H1 (cell line): ENCODE data around the gene CAPN3. TPM values are rescaled to one million over a fixed set of nuclear protein-coding genes. Genes with fewer than 3 reads are reported as not detected.

ENCODE experiments used
- CTCF ChIA-PET: fragments of 300-600 bp; sonication (Branson Sonifier 250); formaldehyde crosslinking; loops from one replicate; lab custom pipeline; 2021; ENCODE audit not compliant: partially characterized antibody; lab: Charles Lee
- POLR2A ChIA-PET: fragments of 300-600 bp; sonication (Branson Sonifier 250); formaldehyde crosslinking; loops from one replicate; lab custom pipeline; 2021; ENCODE audit warnings: inconsistent platforms; ENCODE audit not compliant: partially characterized antibody; lab: Charles Lee
- DNase-seq, 2 experiments: peaks; one replicate each; pipeline versions ENCODE4 v3.0.0 to v3.0.0-alpha.2; 2010 to 2022; ENCODE audit warnings: low spot score in 2 of 2, low read depth in 1 of 2, mixed read lengths in 1 of 2
- FAIRE-seq: peaks from 2 replicates; lab custom pipeline; 2011; peaks lifted over from hg19 to GRCh38; lab: Jason Lieb, UNC
- H2AFZ ChIP-seq: 2 replicates; pipeline ENCODE4 v1.8.1; 2012; ENCODE audit warnings: low read length, inconsistent platforms
- H2AK5ac ChIP-seq: 2 replicates; pipeline ENCODE4 v1.6.1; 2013; ENCODE audit warnings: low read depth, low read length
- H2BK120ac ChIP-seq: replicated peaks from 2 replicates; pipeline ENCODE3; 2013; ENCODE audit warnings: low read depth, low read length, inconsistent platforms
- H2BK12ac ChIP-seq: 2 replicates; pipeline ENCODE4 v1.6.1; 2013; ENCODE audit warnings: low read depth, low read length
- H2BK15ac ChIP-seq: 2 replicates; pipeline ENCODE4 v1.6.1; 2013; ENCODE audit warnings: low read length
- H2BK20ac ChIP-seq: 2 replicates; pipeline ENCODE4 v1.6.1; 2013; ENCODE audit warnings: low read length
- H2BK5ac ChIP-seq: 2 replicates; pipeline ENCODE4 v1.6.1; 2013; ENCODE audit warnings: low read depth, low read length
- H3K14ac ChIP-seq: 2 replicates; pipeline ENCODE4 v1.6.1; 2013; ENCODE audit warnings: inconsistent platforms; ENCODE audit not compliant: insufficient read length
- H3K18ac ChIP-seq: 2 replicates; pipeline ENCODE4 v1.6.1; 2013; ENCODE audit warnings: low read length; ENCODE audit errors: extremely low read depth
- H3K23ac ChIP-seq: 2 replicates; pipeline ENCODE4 v1.6.1; 2013; ENCODE audit warnings: inconsistent platforms; ENCODE audit not compliant: insufficient read length
- H3K23me2 ChIP-seq: 2 replicates; pipeline ENCODE4 v1.6.1; 2013; ENCODE audit warnings: low read depth, low read length
- H3K27ac ChIP-seq: 2 replicates; pipeline ENCODE4 v1.6.1; 2011; ENCODE audit warnings: low read depth, low read length, inconsistent platforms
- H3K27me3 ChIP-seq, 4 experiments: replicated peaks in 1 of 4; 1 replicate in 1 of 4; 2 replicates in 3 of 4; pipeline versions ENCODE4 v1.6.1 to v1.8.1; 2011 to 2013; ENCODE audit warnings: low read length in 3 of 4, mild to moderate bottlenecking in 3 of 4, inconsistent platforms in 2 of 4, mixed read lengths in 2 of 4, moderate library complexity in 1 of 4; ENCODE audit not compliant: control insufficient read depth in 3 of 4, insufficient read depth in 3 of 4; ENCODE audit errors: extremely low read depth in 1 of 4
- H3K36me3 ChIP-seq, 4 experiments: 2 replicates each; pipeline versions ENCODE4 v1.6.1 to v1.8.1; 2011 to 2013; ENCODE audit warnings: mild to moderate bottlenecking in 4 of 4, low read length in 3 of 4, moderate library complexity in 2 of 4, control low read depth in 1 of 4, inconsistent platforms in 1 of 4; ENCODE audit not compliant: insufficient read depth in 4 of 4, control insufficient read depth in 2 of 4
- H3K4ac ChIP-seq: replicated peaks from 2 replicates; pipeline ENCODE3; 2013; ENCODE audit warnings: low read length, low read depth, mixed read lengths, inconsistent platforms; ENCODE audit not compliant: insufficient read length
- H3K4me1 ChIP-seq, 4 experiments: replicated peaks in 1 of 4; 1 replicate in 1 of 4; 2 replicates in 3 of 4; pipeline versions ENCODE4 v1.6.1 to v1.8.1; 2011 to 2013; ENCODE audit warnings: low read length in 3 of 4, inconsistent platforms in 2 of 4, mixed read lengths in 1 of 4; ENCODE audit not compliant: insufficient read depth in 4 of 4, control insufficient read depth in 3 of 4
- H3K4me2 ChIP-seq, 2 experiments: 2 replicates each; pipeline versions ENCODE4 v1.6.1 to v1.8.1; 2011 to 2013; ENCODE audit warnings: low read depth in 2 of 2, low read length in 2 of 2, control low read depth in 1 of 2, inconsistent platforms in 1 of 2, mild to moderate bottlenecking in 1 of 2; ENCODE audit not compliant: insufficient read depth in 1 of 2
- H3K4me3 ChIP-seq, 4 experiments: fragments of 200-600, 300-600 bp in 1 of 4; sonication (generic), shearing (Covaris generic), sonication (Bioruptor Twin) in 1 of 4; 2 replicates each; pipeline versions ENCODE4 v1.5.1 to v1.8.1; 2011 to 2016; ENCODE audit warnings: low read length in 4 of 4, low read depth in 3 of 4, control low read depth in 2 of 4, inconsistent platforms in 2 of 4, mild to moderate bottlenecking in 2 of 4, mixed read lengths in 1 of 4, moderate library complexity in 1 of 4; ENCODE audit not compliant: insufficient read depth in 2 of 4; ENCODE audit errors: extremely low read depth in 1 of 4
- H3K56ac ChIP-seq: replicated peaks from 2 replicates; pipeline ENCODE3; 2013; ENCODE audit warnings: low read depth, mild to moderate bottlenecking, mixed read lengths, low read length, inconsistent platforms; ENCODE audit not compliant: insufficient read length
- H3K79me1 ChIP-seq: 2 replicates; pipeline ENCODE4 v1.6.1; 2013; ENCODE audit warnings: low read depth, low read length, control low read depth
- H3K79me2 ChIP-seq, 2 experiments: 2 replicates each; pipeline versions ENCODE4 v1.6.1 to v1.8.1; 2012 to 2013; ENCODE audit warnings: low read length in 2 of 2, mild to moderate bottlenecking in 2 of 2, inconsistent platforms in 1 of 2; ENCODE audit not compliant: insufficient read depth in 2 of 2, control insufficient read depth in 1 of 2
- H3K9ac ChIP-seq, 4 experiments: replicated peaks in 1 of 4; 1 replicate in 1 of 4; 2 replicates in 3 of 4; pipeline versions ENCODE4 v1.6.1 to v1.8.1; 2011 to 2013; ENCODE audit warnings: low read depth in 3 of 4, low read length in 3 of 4, control low read depth in 2 of 4, mild to moderate bottlenecking in 2 of 4, moderate library complexity in 2 of 4, inconsistent platforms in 1 of 4; ENCODE audit errors: extremely low read depth in 1 of 4
- H3K9me3 ChIP-seq, 2 experiments: 2 replicates each; pipeline versions ENCODE4 v1.6.1 to v1.8.1; 2012 to 2013; ENCODE audit warnings: mild to moderate bottlenecking in 2 of 2, moderate library complexity in 2 of 2, control low read depth in 1 of 2, inconsistent platforms in 1 of 2, low read depth in 1 of 2, low read length in 1 of 2, mixed read lengths in 1 of 2; ENCODE audit not compliant: insufficient read depth in 2 of 2
- H4K20me1 ChIP-seq, 2 experiments: replicated peaks in 1 of 2; 2 replicates each; pipeline versions ENCODE3 to v1.8.1; 2011 to 2013; ENCODE audit warnings: inconsistent platforms in 2 of 2, low read length in 2 of 2, mild to moderate bottlenecking in 1 of 2; ENCODE audit not compliant: insufficient read depth in 2 of 2, control insufficient read depth in 1 of 2
- H4K5ac ChIP-seq: 2 replicates; pipeline ENCODE4 v1.6.1; 2013; ENCODE audit warnings: low read length, low read depth, mixed read lengths, inconsistent platforms; ENCODE audit not compliant: insufficient read length
- H4K8ac ChIP-seq: 2 replicates; pipeline ENCODE4 v1.8.0; 2013; ENCODE audit warnings: mild to moderate bottlenecking, moderate library complexity, low read length, inconsistent platforms; ENCODE audit not compliant: insufficient read depth; ENCODE audit errors: extremely low read depth
- H4K91ac ChIP-seq: replicated peaks from 2 replicates; pipeline ENCODE3; 2013; ENCODE audit warnings: low read length, mixed read lengths, inconsistent platforms; ENCODE audit not compliant: insufficient read length
- ASH2L ChIP-seq: fragments of 200-600, 300-600 bp; sonication (generic); IDR thresholded peaks from one replicate; pipeline ENCODE4 v1.7.1; 2017; ENCODE audit warnings: low read length
- BCL11A ChIP-seq, 2 experiments: IDR thresholded peaks; one replicate each; pipeline ENCODE4 v1.6.1; 2011; ENCODE audit warnings: low read depth in 2 of 2, low read length in 2 of 2, mild to moderate bottlenecking in 2 of 2
- CREB1 ChIP-seq: IDR thresholded peaks from 2 replicates; pipeline ENCODE4 v1.6.1; 2012; ENCODE audit warnings: inconsistent platforms
- EGR1 ChIP-seq: IDR thresholded peaks from 2 replicates; pipeline ENCODE4 v1.6.1; 2011; ENCODE audit warnings: low read depth, low read length, borderline replicate concordance
- EZH2 ChIP-seq: fragments of 200-600 bp; sonication (generic); IDR thresholded peaks from 2 replicates; pipeline ENCODE4 v1.7.1; 2012; ENCODE audit warnings: low read depth, mild to moderate bottlenecking, moderate library complexity, low read length, inconsistent platforms; ENCODE audit not compliant: severe bottlenecking
- JUN ChIP-seq: IDR thresholded peaks from 2 replicates; pipeline ENCODE4 v1.6.1; 2011; ENCODE audit warnings: low read depth, mild to moderate bottlenecking, improper control_type of control experiment, low read length
- KDM1A ChIP-seq: fragments of 200-600, 300-600 bp; sonication (generic); IDR thresholded peaks from 2 replicates; pipeline ENCODE4 v1.7.1; 2016; ENCODE audit warnings: mild to moderate bottlenecking, low read length, borderline replicate concordance
- KDM4A ChIP-seq: IDR thresholded peaks from one replicate; pipeline ENCODE4 v1.7.1; 2012; ENCODE audit warnings: low read depth, mild to moderate bottlenecking, moderate library complexity, low read length, inconsistent platforms; ENCODE audit not compliant: severe bottlenecking
- MAFK ChIP-seq: IDR thresholded peaks from 2 replicates; pipeline ENCODE4 v1.6.1; 2012; ENCODE audit warnings: low read depth, mild to moderate bottlenecking, improper control_type of control experiment, low read length
- POLR2AphosphoS5 ChIP-seq: IDR thresholded peaks from 2 replicates; pipeline ENCODE4 v1.6.1; 2011; ENCODE audit warnings: low read depth, low read length
- POU5F1 ChIP-seq: IDR thresholded peaks from 2 replicates; pipeline ENCODE4 v1.6.1; 2011; ENCODE audit warnings: low read depth, mild to moderate bottlenecking, low read length, moderate library complexity
- TAF7 ChIP-seq: optimal IDR thresholded peaks from 2 replicates; pipeline ENCODE3; 2011; ENCODE audit warnings: low read depth, mild to moderate bottlenecking, inconsistent platforms, low read length, moderate library complexity, borderline replicate concordance
- TEAD4 ChIP-seq: IDR thresholded peaks from 2 replicates; pipeline ENCODE4 v1.6.1; 2012; ENCODE audit warnings: low read depth, low read length, inconsistent platforms, mixed read lengths
- WGBS, 2 experiments: shearing (Covaris generic) in 1 of 2; methylation state at CpG; one replicate each; pipeline versions ENCODE4 v1.1.6 to v1.1.7; 2013 to 2015; ENCODE audit warnings: low lambda C conversion rate in 2 of 2, mixed read lengths in 2 of 2, inconsistent platforms in 1 of 2, low coverage in 1 of 2, missing lambda C conversion rate in 1 of 2; ENCODE audit not compliant: insufficient replicate concordance in 2 of 2, insufficient coverage in 1 of 2, insufficient read length in 1 of 2; ENCODE audit errors: extremely low coverage in 1 of 2, missing lambda C conversion rate in 1 of 2; 5-methylcytosine and 5-hydroxymethylcytosine counted together
- polyA plus RNA-seq, 7 experiments: library from polyadenylated mRNA; depleted of rRNA in 3 of 7; stranded (reverse) in 5 of 7; unstranded in 2 of 7; fragments of >200 nt in 5 of 7; fragments of 200-250 nt in 2 of 7; gene quantifications; 1 replicate in 5 of 7; 2 replicates in 1 of 7; 4 replicates in 1 of 7; pipeline versions ENCODE4 v1.2.1 to v1.2.3, GENCODE V29; 2011 to 2013; ENCODE audit warnings: missing spikeins in 2 of 7, mixed read lengths in 2 of 7
- total RNA-seq: library from RNA; stranded (reverse); fragmentation: NEBNext Ultra II Directional; extraction: Animal tissue kit (Norgen Biotek cat#: 25700); gene quantifications from 2 replicates; pipeline ENCODE4 v1.2.1, GENCODE V29; 2021
- TF ChIP-seq, protein P1 (sequence below): IDR thresholded peaks from 2 replicates; pipeline ENCODE4 v1.6.1; 2012; ENCODE audit warnings: inconsistent platforms
- TF ChIP-seq, protein P2 (sequence below): IDR thresholded peaks from 2 replicates; pipeline ENCODE4 v1.6.1; 2012; ENCODE audit warnings: inconsistent platforms

The CAPN3 gene
- total and polyA plus RNA-seq, 2 of the 8 experiments (the other 6 are each of a cell fraction or from before 2014, with no cell fraction given), result 0.80 to 2.1 TPM

DNA sequence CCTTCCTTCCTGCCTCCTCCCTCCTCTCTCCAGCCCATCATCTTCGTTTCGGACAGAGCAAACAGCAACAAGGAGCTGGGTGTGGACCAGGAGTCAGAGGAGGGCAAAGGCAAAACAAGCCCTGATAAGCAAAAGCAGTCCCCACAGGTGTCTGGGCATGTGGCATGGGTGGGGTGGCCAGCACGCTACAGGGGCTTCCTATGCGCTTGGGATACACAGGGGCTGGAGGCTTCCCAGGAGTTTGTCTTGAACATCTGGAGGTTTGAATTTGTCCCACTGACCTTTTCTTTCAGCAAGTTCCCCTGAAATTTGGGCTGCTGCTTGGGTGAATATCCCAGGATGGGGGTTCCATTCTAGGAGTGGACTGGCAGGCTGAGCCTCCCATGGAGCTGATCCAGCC is 48.9 kb downstream of the CAPN3 start:
- Histone ChIP-seq H4K20me1 (no peaks in the 10 kb centered on the region), H3K4me2 (no peak overlapping the region), H3K36me3 (no peaks in the 10 kb centered on the region), H3K23ac (no peak overlapping the region), H4K91ac (no peak overlapping the region), H2BK120ac (no peak overlapping the region), H3K56ac (no peak overlapping the region), H3K4me1 (no peaks in the 10 kb centered on the region), H3K18ac (no peak overlapping the region), H3K79me1 (no peaks in the 10 kb centered on the region), H2BK12ac (no peak overlapping the region), H2BK20ac (no peak overlapping the region), H3K27ac (no peak overlapping the region), H3K27me3 (no peaks in the 10 kb centered on the region), H3K23me2 (no peaks in the 10 kb centered on the region), H2BK15ac (no peak overlapping the region), H4K5ac (no peak overlapping the region), H3K4ac (no peak overlapping the region), H2BK5ac (no peak overlapping the region), H3K79me2 (no peaks in the 10 kb centered on the region), H2AK5ac (no peak overlapping the region), H2AFZ (no peak overlapping the region), H3K14ac (no peak overlapping the region), H3K4me3 (no peak overlapping the region), H3K9ac (no peak overlapping the region), H3K9me3 (no peaks in the 10 kb centered on the region), H4K8ac (no peak overlapping the region)
- FAIRE-seq (no peak), DNase-seq (no peak)
- CTCF ChIA-PET, result interaction anchor here (0.9 to 2.1 kb wide), 3 partner anchors 23 to 340 kb away, joined by 3 to 7 read pairs (median 5); no protein-coding TSS in a partner anchor
- POLR2A ChIA-PET, result no interaction called here
- WGBS, 2 experiments, result 96% methylated on average over 4 of the region's 4 CpGs; no CpG with 5 or more reads in 1 of the 2 experiments
- TF ChIP-seq TEAD4 (no peak), JUN (no peak), KDM1A (no peak), ASH2L (no peak), POU5F1 (no peak), POLR2AphosphoS5 (no peak), BCL11A (IDR thresholded peaks at IDR 0.05; ENCODE audit: low read depth in 2 of 2, low read length in 2 of 2) (no peak), EZH2 (no peak), CREB1 (no peak), EGR1 (no peak), MAFK (no peak), KDM4A (no peak), TAF7 (no peak)
- TF ChIP-seq, protein P1, sequence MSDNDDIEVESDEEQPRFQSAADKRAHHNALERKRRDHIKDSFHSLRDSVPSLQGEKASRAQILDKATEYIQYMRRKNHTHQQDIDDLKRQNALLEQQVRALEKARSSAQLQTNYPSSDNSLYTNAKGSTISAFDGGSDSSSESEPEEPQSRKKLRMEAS, result no peak
- TF ChIP-seq, protein P2, sequence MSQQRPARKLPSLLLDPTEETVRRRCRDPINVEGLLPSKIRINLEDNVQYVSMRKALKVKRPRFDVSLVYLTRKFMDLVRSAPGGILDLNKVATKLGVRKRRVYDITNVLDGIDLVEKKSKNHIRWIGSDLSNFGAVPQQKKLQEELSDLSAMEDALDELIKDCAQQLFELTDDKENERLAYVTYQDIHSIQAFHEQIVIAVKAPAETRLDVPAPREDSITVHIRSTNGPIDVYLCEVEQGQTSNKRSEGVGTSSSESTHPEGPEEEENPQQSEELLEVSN, result no peak
